GM10266 (cell line): Measurements from ENCODE around the gene TTC23.
"Not testable (repeated sequence)": the region's sequence is repeated elsewhere in the genome, so short reads cannot be mapped to it uniquely, and the experiment has no call there.

ENCODE experiments used
- DNase-seq: peaks from one replicate; pipeline ENCODE4 v3.0.0; 2012; ENCODE audit errors: extremely low spot score
- CTCF ChIP-seq: IDR thresholded peaks from 2 replicates; pipeline ENCODE4 v1.5.1; 2012; ENCODE audit warnings: mild to moderate bottlenecking, low read depth; ENCODE audit not compliant: control insufficient read depth, insufficient read depth; ENCODE audit errors: missing control alignments

The TTC23 gene

GRCh38 chr15:99197856-99198255 is 51.5 kb downstream of the TTC23 start:
- no peak for TF ChIP-seq CTCF
- no peak for DNase-seq

- not testable (repeated sequence) for DNase-seq
Observed at GRCh38 chr15:99192181-99192580, 57.2 kb downstream of the TTC23 start.

GRCh38 chr15:99187936-99188335 is 61.4 kb downstream of the TTC23 start:
- DNase-seq = no peak
- no peak for TF ChIP-seq CTCF

- no peak for TF ChIP-seq CTCF
- no peak for DNase-seq
Observed at GRCh38 chr15:99185414-99186130, 63.8 kb downstream of the TTC23 start.

- no peak for DNase-seq
- TF ChIP-seq CTCF = no peak
Observed at GRCh38 chr15:99182791-99183190, 66.6 kb downstream of the TTC23 start.

- no peak for TF ChIP-seq CTCF
Observed at GRCh38 chr15:99181545-99181971, 67.8 kb downstream of the TTC23 start.

GRCh38 chr15:99180964-99181306 is 68.4 kb downstream of the TTC23 start:
- DNase-seq = no peak
- TF ChIP-seq CTCF = no peak

More at GRCh38 chr15:99181545-99181971, 67.8 kb downstream of the TTC23 start:
- DNase-seq = no peak
